ENCODE data around the gene ZDHHC3.

Gene ZDHHC3

GRCh38 chr3:44887101-44887500 lies 88.9 kb downstream of the ZDHHC3 start:
- no peak for DNase-seq

GRCh38 chr3:44886561-44886960 lies 89.4 kb downstream of the ZDHHC3 start:
- no peak for DNase-seq

GRCh38 chr3:44885618-44886017 lies 90.4 kb downstream of the ZDHHC3 start:
- no peak for DNase-seq

GRCh38 chr3:44883999-44884431 lies 92.0 kb downstream of the ZDHHC3 start:
- no peak for DNase-seq

GRCh38 chr3:44883213-44883955 lies 92.6 kb downstream of the ZDHHC3 start:
- no peak for DNase-seq

GRCh38 chr3:44880284-44880683 lies 95.7 kb downstream of the ZDHHC3 start:
- no peak for DNase-seq

GRCh38 chr3:44877333-44877732 lies 98.6 kb downstream of the ZDHHC3 start:
- no peak for DNase-seq

- no peak for DNase-seq
These were observed 100.4 kb downstream of the ZDHHC3 start for GRCh38 chr3:44875596-44875995.

Measured in NCI-H524 treated with DMSO at 0.1 percent for 48 hours (cell line).